SU-DHL-6 (cell line): Measurements from ENCODE around the gene PDLIM5.

Experiments used
- H2AFZ ChIP-seq: fragments of 200-600 bp; sonication (generic); 2 replicates; pipeline ENCODE4 v1.6.1; 2014; ENCODE audit warnings: low read depth, mild to moderate bottlenecking, moderate library complexity, mixed read lengths, antibody characterized with exemption, low read length; ENCODE audit not compliant: severe bottlenecking
- H3F3A ChIP-seq: fragments of 200-600 bp; shearing (Covaris generic); 2 replicates; pipeline ENCODE4 v1.6.0; 2016; ENCODE audit warnings: antibody characterized with exemption, mild to moderate bottlenecking; ENCODE audit not compliant: insufficient read depth
- H3K27ac ChIP-seq: fragments of 200-600 bp; sonication (generic); 2 replicates; pipeline ENCODE4 v1.5.1; 2016; ENCODE audit warnings: low read depth, mild to moderate bottlenecking, low read length, moderate library complexity, mixed read lengths
- H3K27me3 ChIP-seq: fragments of 200-600 bp; sonication (generic), shearing (Covaris generic); 2 replicates; pipeline ENCODE4 v1.6.0; 2014; ENCODE audit warnings: mild to moderate bottlenecking, low read length
- H3K36me3 ChIP-seq: fragments of 200-600 bp; sonication (generic); 2 replicates; pipeline ENCODE4 v1.6.1; 2014; ENCODE audit warnings: mild to moderate bottlenecking, low read length, mixed read lengths
- H3K4me2 ChIP-seq: fragments of 300-600, 200-600 bp; shearing (Covaris generic), sonication (generic); 2 replicates; pipeline ENCODE4 v1.6.0; 2014; ENCODE audit warnings: low read length, low read depth, mild to moderate bottlenecking; ENCODE audit not compliant: poor library complexity, severe bottlenecking
- H3K4me3 ChIP-seq: fragments of 200-600 bp; sonication (generic); 2 replicates; pipeline ENCODE4 v1.5.1; 2014; ENCODE audit warnings: antibody characterized with exemption, low read length, mild to moderate bottlenecking, mixed read lengths; ENCODE audit not compliant: insufficient read depth, poor library complexity, severe bottlenecking
- H3K79me2 ChIP-seq: fragments of 200-600 bp; sonication (generic); 2 replicates; pipeline ENCODE4 v1.6.1; 2014; ENCODE audit warnings: mild to moderate bottlenecking, low read length, moderate library complexity; ENCODE audit not compliant: insufficient read depth
- H3K9ac ChIP-seq: fragments of 200-600 bp; sonication (generic); 2 replicates; pipeline ENCODE4 v1.7.0; 2014; ENCODE audit warnings: mild to moderate bottlenecking, low read length
- H3K9me2 ChIP-seq: fragments of 200-600 bp; sonication (generic); replicated peaks from 2 replicates; pipeline ENCODE4 v1.6.1; 2014; ENCODE audit warnings: low read length; ENCODE audit not compliant: insufficient read depth
- H3K9me3 ChIP-seq: fragments of 200-600 bp; sonication (generic); 2 replicates; pipeline ENCODE4 v1.6.1; 2014; ENCODE audit warnings: low read length, mixed read lengths; ENCODE audit not compliant: insufficient read depth
- H4K20me1 ChIP-seq: fragments of 200-600 bp; sonication (generic); 2 replicates; pipeline ENCODE4 v1.6.1; 2014; ENCODE audit warnings: low read depth, mild to moderate bottlenecking, antibody characterized with exemption, low read length, moderate library complexity, mixed read lengths
- CTCF ChIP-seq: fragments of 200-600 bp; sonication (generic); IDR thresholded peaks from one replicate; pipeline ENCODE4 v1.5.1; 2017; ENCODE audit warnings: antibody characterized with exemption, mild to moderate bottlenecking, low read length, moderate library complexity; ENCODE audit not compliant: insufficient read depth, poor library complexity, severe bottlenecking
- EZH2phosphoT487 ChIP-seq: fragments of 200-600 bp; sonication (generic), shearing (Covaris generic); conservative IDR thresholded peaks from 2 replicates; pipeline ENCODE4 v1.6.1; 2018; ENCODE audit warnings: mild to moderate bottlenecking, antibody characterized with exemption, low read length, moderate library complexity, mixed read lengths

The PDLIM5 gene

GRCh38 chr4:94528792-94529451, 77.2 kb downstream of the PDLIM5 start:
- H3K9ac ChIP-seq, result no peak overlapping the region

GRCh38 chr4:94530073-94530472, 78.3 kb downstream of the PDLIM5 start:
- Histone ChIP-seq H3K4me2 (no peak overlapping the region), H3K79me2 (no peaks in the 10 kb centered on the region), H3K36me3 (no peaks in the 10 kb centered on the region), H3K4me3 (no peak overlapping the region), H3K27ac (no peak overlapping the region), H4K20me1 (no peaks in the 10 kb centered on the region), H3K27me3 (no peaks in the 10 kb centered on the region), H3F3A (no peaks in the 10 kb centered on the region), H3K9me2 (no peaks in the 10 kb centered on the region), H2AFZ (no peak overlapping the region), H3K9ac (no peak overlapping the region), H3K9me3 (no peaks in the 10 kb centered on the region)
- TF ChIP-seq EZH2phosphoT487 (no peak), CTCF (no peak)

More at GRCh38 chr4:94528792-94529451, 77.2 kb downstream of the PDLIM5 start:
- Histone ChIP-seq H3K79me2 (no peaks in the 10 kb centered on the region), H3K4me2 (no peak overlapping the region), H3K4me3 (no peak overlapping the region), H3F3A (no peaks in the 10 kb centered on the region), H3K27ac (no peak overlapping the region), H3K27me3 (no peaks in the 10 kb centered on the region), H3K9me2 (no peaks in the 10 kb centered on the region), H3K36me3 (no peaks in the 10 kb centered on the region), H3K9me3 (no peaks in the 10 kb centered on the region), H2AFZ (no peak overlapping the region), H4K20me1 (no peaks in the 10 kb centered on the region)
- TF ChIP-seq EZH2phosphoT487 (no peak), CTCF (no peak)

- no peaks in the 10 kb centered on the region for H3K9me3 ChIP-seq
- no peaks in the 10 kb centered on the region for H4K20me1 ChIP-seq
- H3K36me3 ChIP-seq, result no peaks in the 10 kb centered on the region
- no peaks in the 10 kb centered on the region for H3K27me3 ChIP-seq
- H3K79me2 ChIP-seq, result no peaks in the 10 kb centered on the region
- H3K9me2 ChIP-seq, result no peaks in the 10 kb centered on the region
- no peak overlapping the region for H3K27ac ChIP-seq
- no peak overlapping the region for H3K9ac ChIP-seq
- no peak overlapping the region for H3K4me2 ChIP-seq
- H3K4me3 ChIP-seq, result no peak overlapping the region
- H3F3A ChIP-seq, result no peaks in the 10 kb centered on the region
- TF ChIP-seq EZH2phosphoT487, result no peak
- no peak for TF ChIP-seq CTCF
- no peak overlapping the region for H2AFZ ChIP-seq
Observed at GRCh38 chr4:94531991-94532789, 80.4 kb downstream of the PDLIM5 start.
